Stimulated activated CD4-positive, alpha-beta T cell treated with anti-CD3 and anti-CD28 coated beads, Interleukin-4, amount 100 ng/mL, for 48 hours (primary cell): ENCODE data around the gene PPM1M.
"Not testable (repeated sequence)": the region's sequence is repeated elsewhere in the genome, so short reads cannot be mapped to it uniquely, and the experiment has no call there.

Experiments
- DNase-seq, 2 donors: peaks; one replicate each; pipeline ENCODE4 v3.0.0-alpha.2; 2020; ENCODE audit warnings: low read depth in 2 of 2

PPM1M gene

DNA sequence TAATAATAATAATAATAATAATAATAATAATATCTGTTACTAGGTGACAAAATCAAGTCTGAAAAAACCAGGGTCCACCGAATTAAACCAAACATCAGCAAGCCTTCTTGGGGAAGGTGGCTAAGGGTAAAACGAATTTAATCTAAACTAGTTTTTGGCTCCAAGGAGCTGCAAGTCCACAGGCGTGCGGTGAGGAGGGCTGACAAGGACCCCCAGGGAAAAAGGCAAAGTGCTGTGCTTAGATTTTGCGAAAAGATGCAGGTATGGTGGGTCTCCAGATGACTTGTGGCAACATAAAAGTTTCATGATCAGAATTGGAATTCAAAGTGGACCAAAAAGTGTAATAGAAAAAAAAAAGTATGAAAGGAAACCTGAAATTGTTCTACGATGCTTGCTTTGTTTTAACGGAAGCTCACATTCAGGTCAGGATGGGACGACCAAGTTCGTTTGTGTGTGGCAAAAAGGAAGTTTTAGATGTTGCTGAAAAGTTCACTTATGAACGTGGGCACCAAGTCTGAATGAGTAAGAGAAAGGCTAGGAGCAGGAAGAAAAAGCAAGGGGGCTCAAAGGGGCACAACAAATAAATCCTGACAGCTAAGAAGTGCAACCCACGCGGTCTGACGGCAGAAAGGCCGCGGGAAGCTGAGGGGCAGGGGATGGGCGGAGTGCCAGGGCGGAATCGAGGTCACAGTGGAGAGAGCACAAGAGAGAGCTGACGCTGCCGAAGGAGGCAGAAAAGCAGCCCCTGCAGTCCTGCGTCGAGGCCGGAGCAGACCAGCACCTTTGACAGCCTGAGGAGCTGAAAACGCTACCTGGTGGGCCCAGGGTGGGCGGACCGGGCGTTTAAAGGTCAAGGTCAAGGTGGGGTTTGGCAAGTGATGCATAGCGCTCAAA, 31.8 kb downstream of the PPM1M start:
- DNase-seq, result peak; percentile 74 to 76

DNA sequence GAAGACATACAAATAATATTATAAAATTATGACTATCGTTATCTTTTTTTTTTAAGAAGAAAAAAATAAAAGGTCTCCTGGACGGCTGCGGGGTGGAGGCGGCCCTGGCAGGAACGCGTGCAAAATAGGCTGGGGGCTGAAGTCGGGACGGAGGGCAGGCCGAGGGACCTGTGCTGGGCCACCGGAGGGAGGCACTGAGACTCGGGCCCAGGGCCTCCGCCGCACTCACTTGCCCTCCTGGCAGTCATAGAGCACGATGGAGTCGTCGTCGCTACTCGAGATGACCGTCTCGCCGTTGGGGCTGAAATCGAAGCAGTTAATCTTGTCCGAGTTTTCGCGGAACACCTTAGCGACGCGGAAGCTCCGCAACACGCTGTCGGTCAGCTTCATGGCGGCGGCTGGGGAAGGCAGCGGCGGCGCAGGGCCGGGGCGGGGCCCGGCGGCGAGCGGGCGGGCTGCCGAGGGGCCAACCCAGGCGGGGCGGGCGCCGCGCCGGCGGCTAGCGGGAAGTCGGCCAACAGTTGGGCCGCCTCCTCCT, 32.5 kb downstream of the PPM1M start:
- peak; percentile 47 to 54 for DNase-seq

DNA sequence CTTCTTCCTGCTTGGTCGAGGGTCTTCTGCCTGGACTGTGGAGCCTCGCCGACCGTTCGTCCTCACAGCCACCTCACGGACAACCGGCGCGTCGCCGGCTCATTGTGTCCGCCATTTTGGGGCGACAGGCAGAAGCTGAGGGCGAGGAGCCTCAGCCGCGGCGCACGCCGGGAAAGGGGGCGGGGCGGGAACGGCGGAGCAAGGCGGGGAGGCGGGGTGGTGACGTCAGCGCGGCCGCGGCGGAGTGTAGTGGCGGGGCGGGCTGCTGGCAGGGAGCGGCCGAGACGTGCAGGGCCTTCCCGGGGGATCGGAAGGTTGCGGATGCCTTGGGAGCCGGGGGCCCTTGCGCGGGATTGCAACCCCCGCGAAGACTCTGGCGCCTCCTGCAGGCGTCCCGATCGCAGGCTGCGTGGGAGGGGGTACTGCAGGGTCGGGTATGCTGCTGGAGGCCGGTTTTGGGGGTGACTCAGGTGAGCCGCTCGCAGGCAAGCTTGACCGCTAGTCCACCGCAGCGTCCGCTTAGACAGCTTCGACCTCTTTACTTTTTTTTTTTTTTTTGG, 33.0 kb downstream of the PPM1M start, which contains the start of gene WDR82:
Gene WDR82 (minus strand): TSS at position 140 of the 560 bp plus-strand sequence. CDS start 288 bp downstream, outside the sequence.
- DNase-seq, result peak; percentile 99

DNA sequence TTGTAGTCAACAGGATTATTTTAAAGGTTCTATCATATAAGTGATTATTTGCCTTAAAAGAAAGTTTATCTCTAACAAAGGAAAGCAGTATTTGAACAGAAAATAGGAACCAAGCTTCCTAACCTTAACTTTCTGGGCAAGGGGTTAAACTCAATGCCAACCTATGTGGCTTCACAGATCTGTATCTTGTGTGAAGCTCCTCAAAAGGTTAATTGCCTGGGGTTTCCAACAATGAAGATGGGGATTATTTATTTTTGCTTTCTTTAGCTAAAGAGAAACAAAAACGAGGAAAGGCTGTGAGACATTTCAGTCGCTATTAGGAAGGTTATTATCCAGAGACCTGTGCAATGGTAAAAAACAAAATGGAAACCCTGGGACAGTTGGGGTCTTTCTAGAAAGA, 34.0 kb downstream of the PPM1M start:
- no peak for DNase-seq

DNA sequence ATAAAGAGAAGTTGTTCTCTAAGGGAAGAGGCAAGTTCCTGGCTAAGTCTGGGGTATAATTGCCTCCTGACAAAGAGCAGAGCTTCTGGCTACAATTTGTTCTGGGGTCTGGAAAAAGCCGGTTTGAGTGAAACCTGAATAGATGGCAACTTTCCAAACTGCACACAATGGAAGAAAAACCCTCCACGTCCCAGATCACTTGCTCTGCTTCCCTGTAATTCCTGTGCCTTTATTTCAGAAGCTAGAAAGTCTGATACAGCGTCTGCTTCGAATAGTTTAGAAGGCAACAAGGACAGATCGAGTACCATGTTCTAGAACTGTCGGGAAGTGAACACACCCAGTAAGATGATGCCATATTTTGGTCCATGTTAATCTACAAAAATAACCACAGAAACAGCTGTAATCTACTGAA, 34.5 kb downstream of the PPM1M start:
- no peak for DNase-seq

DNA sequence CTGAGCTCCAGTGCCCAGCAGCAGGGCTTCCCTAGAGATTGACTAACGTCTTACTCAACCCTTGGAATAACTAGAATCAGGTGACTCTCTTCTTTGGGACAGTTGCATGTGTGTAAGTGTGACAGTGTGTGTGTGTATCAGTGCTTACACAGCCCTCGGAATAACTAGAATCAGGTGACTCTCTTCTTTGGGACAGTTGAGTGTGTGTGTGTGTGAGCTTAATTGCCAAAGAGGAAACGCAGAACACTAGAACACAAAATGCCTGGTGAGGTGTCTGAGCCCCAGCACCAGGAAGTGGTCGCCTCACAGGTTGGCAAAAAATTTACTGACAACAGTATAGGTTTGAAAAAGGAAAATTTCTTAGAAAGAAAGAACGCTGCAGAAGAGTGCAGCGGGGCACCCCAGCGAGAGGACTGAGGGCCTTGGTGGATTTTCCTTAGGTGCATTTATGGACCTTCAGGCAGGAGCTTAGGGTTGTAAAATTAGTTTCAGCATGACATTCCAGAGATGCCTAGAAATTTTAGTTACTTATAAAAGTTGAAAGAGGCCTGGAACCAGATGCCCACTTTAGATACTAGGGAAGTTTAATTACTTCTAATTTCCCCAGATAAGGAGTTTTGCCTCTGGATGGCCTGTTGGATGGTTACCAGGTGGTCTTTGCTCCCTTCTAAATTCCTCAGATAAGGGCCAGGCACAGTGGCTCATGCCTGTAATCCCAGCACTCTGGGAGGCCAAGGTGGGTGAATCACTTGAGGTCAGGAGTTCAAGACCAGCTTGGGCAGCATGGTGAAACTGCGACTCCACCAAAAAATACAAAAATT, 36.6 kb downstream of the PPM1M start:
- no peak for DNase-seq

DNA sequence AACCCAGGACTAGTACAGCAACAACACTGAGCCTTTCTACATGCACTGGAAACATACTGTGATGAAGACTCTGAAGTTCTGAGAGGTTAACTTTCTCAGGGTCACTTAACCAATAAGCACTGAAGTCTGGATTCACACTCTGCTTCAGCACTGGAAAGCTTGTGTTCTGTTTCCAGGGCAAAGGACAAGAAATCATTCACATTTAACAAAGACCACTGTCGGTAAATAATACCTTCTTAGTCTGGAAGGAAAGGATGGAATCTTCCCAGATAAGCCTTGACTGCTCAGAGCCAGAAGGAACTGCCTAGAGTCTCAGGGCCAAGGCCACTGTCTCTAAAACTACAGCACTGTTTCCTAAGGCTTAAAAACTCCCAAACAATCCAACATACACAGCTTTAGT, 37.7 kb downstream of the PPM1M start:
- DNase-seq, result no peak

DNA sequence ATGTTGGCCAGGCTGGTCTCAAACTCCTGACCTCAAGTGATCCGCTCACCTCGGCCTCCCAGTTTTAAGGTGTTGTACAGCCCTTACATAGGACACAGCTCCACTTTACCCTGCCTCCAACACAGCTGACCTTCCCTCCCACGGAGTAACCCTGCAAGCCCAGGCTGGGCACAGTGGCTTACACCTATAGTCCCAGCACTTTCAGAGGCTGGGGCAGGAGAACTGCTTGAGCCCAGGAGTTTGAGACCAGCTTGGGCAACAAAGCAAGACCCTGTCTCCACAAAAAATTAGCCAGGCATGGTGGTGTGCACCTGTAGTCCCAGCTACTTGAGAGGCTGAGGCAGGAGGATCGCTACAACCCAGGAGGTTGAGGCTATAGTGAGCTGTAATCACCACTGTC, 38.5 kb downstream of the PPM1M start:
- DNase-seq, result not testable (repeated sequence)

DNA sequence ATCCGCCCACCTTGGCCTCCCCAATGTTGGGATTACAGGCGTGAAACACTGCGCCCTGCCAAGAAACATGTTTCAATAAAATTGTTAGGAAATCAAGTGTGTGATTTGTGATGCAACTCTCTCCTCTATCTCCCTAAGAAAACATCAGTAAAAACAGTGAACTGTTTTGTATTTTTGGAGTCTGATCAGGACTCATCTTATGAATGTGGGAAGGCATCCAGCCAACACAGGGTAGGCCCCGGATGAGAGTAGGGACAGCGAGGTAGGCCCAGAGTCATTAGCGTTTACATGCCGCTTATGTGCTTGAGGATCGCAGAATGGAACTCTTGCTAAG, 41.2 kb downstream of the PPM1M start:
- no peak for DNase-seq

DNA sequence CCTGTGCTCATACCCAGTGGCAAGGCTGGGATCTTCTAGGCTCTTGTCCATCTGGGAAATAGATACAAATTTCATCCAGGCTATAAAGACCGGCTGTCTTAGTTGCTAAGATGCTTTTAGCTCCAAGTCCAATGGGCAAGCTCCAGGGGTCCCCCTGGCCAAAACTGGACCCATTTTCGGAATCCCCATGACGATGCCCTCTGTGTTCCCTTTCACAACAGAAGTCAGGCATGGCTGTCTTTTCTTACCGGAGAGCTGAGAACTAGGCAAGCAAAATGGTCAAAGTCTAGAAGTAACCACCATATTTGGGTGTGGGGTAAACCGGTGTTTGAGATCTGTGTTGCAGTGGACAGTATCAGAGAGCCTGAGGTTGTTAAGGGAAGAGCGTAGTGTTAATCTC, 43.1 kb downstream of the PPM1M start:
- DNase-seq, result no peak

DNA sequence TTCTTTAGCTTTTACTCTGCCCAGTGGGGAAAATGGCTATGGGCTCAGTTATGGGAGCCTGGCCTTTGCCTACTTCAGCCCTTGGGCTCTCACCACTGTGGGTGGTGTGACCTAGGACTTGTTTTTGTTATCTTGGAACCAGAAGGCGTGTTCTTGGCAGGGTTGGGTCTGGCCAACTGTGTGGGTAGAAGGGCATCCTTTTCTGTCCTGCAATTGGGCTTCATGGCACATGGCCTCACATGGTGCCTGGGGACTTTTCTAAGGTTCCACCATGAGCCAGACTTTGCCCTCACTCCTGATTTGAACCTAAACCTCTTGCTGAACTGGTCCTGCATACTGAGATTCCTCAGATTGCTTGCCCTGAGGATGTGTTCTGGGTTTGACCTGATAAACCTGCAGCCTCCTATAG, 43.8 kb downstream of the PPM1M start:
- DNase-seq, result no peak

DNA sequence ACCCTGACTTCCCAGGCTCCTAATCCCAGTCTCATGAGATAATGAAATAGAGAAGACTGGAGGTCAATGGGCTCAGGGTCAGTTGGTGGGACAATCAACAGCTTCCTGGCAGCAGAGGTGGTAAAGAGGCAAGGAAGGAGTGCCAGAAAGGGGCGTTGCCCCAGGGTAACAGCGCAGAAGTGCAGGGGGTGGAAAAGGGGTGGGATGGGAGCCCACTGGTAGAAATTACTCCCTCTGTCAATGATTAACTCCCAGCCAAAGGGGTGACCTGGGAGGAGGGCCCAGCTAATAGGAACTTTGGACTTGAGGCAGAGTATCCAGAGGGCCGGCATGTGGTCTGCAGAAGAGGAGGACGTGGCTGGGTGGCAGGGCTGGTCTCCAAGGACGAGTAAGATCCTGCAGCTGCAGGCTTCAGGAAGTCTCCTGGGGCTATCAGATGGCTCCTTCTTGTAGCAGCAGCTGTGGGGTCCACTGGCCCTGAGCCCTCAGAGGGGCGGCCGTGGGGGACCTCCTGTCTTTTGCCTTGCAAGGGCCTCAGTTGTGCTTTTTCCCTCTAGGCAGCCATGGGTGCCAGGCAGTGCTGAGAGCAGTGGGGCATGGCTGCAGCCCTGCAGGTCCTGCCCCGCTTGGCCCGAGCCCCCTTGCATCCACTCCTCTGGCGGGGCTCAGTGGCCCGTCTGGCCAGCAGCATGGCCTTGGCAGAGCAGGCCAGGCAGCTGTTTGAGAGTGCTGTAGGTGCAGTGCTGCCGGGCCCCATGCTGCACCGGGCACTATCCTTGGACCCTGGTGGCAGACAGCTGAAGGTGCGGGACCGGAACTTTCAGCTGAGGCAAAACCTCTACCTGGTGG, 44.4 kb downstream of the PPM1M start:
- no peak for DNase-seq

DNA sequence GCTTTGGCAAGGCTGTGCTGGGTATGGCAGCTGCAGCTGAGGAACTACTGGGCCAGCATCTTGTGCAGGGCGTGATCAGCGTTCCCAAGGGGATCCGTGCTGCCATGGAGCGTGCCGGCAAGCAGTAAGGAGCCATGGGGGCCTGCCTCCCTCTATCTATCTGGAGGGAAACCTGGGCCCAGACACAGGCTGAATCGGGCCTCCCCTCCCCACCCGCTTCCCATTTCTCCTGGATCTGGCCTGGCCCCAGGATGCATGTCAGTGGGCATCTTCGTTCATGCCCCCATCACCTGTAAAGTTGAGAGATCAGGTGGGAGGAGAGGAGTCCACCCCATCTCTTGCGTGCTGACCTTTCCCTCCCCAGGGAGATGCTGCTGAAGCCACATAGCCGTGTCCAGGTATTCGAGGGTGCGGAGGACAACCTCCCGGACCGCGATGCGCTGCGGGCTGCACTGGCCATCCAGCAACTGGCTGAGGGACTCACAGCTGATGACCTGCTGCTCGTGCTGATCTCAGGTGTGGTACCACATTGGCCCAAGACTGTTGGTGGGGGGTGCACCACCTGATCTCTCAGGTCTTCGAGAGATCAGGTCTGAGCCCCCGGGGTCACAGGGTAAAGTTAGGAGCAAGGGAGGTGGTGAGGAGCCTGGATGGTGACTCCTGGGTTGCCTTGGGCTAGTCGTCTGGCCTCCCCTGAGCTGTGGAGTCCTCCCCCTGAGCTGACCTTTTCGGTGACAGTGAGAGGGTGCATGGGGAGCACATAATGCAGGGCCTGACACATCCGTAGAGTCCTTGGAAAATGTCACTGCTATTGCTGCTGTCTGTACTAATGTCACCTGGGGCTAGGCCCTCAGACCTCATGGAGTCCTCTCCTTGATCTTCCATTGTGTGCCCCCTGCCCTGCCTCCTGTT, 45.3 kb downstream of the PPM1M start:
- no peak for DNase-seq

DNA sequence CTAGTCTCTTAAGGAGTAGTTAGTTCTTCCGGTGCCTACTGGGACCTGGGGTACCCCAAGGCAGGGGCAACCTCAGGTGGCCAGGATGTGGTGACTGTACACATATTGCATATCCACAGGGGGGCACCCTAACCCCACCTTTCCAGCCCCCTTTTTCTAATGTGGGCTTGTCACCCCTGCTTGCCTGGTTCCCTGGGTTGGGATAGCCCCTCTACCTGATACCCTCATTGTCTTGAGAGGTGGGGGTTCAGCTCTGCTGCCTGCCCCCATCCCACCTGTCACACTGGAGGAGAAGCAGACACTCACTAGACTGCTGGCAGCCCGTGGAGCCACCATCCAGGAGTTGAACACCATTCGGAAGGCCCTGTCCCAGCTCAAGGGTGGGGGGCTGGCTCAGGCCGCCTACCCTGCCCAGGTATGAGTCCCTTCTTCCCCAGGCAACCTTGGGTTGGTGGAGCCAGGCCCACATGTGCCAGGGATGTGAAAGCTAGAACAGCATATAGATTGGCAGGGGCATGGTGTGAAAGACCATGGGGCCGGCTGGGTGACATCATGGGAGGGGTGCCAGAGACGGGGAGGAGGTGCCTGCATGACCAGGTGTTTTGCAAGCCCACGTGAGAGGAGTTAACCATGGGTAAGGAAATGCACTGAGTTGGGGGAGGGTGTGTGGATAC, 46.1 kb downstream of the PPM1M start:
- peak in 1 of 2 donors; percentile 24 for DNase-seq

DNA sequence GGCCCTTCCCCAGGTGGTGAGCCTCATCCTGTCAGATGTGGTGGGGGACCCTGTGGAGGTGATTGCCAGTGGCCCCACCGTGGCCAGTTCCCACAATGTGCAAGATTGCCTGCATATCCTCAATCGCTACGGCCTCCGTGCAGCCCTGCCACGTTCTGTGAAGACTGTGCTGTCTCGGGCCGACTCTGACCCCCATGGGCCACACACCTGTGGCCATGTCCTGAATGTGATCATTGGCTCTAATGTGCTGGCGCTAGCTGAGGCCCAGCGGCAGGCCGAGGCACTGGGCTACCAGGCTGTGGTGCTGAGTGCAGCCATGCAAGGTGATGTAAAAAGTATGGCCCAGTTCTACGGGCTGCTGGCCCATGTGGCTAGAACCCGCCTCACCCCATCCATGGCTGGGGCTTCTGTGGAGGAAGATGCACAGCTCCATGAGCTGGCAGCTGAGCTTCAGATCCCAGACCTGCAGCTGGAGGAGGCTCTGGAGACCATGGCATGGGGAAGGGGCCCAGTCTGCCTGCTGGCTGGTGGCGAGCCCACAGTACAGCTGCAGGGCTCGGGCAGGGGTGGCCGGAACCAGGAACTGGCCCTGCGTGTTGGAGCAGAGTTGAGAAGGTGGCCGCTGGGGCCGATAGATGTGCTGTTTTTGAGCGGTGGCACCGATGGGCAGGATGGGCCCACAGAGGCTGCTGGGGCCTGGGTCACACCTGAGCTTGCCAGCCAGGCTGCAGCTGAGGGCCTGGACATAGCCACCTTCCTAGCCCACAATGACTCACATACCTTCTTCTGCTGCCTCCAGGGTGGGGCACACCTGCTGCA, 46.9 kb downstream of the PPM1M start:
- no peak for DNase-seq

DNA sequence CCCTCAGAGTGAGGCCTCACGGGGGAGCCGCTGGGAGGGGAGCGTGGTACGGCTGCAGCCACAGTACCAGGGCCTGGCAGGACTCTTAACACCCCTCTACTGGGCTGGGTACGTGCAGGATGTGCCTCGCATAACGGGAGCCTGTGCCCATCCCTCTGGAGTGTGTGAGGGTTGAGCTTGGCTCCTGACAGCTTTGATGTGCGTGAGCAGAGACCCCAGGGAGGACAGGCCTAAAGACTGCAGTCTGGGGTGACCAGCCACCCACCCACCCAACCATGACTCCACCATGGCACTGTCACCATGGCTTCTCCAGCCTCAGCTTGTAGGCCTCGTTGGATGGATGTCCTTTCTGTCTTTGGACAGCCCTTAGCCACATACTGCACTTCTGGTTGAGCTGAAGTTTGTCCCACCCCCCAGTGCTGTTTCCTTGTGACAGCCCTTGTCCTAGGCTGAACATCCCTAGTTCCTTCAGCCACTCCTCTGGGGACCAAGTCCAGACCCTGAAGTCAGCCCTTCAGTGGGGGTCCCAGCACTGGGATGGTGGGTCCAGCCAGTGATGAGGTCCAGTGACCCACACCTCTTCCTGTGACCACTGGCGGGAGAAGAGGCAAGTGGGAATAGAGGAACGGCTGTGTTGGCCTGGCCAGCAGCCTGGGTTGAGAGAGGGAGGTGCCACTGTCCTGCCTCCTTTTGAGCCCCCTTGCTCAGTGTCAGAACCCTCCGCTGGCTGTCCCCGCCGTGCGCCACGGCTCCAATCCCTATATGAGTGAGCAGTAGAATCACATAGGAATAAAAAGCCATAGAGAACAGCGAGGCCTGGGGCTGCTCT, 48.1 kb downstream of the PPM1M start:
- no peak for DNase-seq

DNA sequence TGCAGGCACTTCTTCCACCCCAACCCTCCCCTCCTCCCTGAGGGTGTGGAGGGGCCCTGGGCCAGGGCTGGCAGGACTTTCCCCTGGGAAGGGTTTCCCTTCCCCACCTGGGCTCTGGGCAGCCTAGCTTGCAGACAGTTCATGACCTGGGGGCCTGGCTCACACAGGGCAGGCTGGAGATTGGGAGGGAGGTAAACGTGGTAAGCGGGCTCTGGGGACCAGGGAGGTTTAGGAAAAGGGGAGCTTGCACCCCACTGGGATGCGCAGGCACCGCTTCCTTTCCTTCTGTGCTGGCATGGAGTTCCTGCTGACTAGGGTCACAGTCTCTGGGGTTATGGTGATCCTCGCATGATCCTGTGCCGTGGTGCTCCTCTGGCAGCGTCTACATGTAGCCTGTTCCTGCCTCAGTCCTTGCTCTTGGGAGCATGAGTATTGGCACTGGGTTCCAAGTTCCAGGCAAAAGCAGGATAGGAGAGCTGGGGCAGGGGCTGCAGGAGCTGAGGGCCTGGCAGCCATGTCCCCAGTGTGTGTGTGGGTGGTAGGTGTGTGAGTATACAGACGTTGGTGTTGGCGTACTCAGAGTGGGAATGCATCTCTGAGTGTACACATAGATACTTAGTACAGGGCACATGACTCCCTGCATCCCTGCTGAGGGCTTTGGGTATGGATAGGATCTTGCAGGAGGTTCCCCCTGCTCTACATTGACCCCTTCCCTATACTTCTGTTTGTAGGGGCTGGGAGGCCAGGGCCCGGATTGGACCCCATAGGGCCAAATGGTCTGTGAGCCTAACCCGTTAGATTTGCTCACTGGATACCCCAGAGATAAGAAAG, 49.0 kb downstream of the PPM1M start:
- DNase-seq, result no peak
